ENCODE data around the gene ADCY9. TPM values are rescaled to one million over a fixed set of nuclear protein-coding genes. Genes with fewer than 3 reads are reported as not detected.

Gene ADCY9
- total RNA-seq, 1 experiment from 2014 or later: 9.8 TPM

DNA sequence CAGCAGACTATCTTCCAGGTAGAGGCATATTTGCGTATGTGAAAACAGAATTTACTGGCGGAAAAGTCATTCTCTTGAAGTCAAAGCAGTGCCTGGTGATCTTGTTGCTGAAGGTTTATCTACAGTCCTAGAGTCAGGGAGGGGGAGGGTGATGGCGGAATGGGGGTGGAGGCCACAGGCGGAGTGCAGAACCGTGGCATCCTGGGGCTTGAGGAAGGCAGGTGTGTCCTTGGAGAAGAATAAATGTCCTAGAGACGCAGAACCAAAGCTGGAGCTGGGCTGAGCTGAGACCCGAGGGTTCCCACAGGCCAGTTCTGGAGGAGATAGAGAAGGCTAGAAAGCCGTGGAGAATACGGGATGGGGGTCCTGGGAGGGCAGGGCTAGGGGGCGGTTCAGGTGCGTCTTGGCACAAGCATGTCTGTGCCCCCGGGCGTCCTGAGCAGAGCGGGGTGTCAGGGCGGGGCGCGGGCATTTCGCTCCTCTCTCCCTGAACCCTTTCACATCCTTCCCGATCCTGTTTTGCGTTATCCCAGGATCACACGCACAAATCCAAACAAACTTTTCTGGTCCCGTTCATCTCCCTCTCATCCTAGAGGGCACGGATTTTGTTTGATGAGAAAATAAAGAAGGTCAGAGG lies 158.8 kb downstream of the ADCY9 start (continued):
- TF ChIP-seq, protein P1, sequence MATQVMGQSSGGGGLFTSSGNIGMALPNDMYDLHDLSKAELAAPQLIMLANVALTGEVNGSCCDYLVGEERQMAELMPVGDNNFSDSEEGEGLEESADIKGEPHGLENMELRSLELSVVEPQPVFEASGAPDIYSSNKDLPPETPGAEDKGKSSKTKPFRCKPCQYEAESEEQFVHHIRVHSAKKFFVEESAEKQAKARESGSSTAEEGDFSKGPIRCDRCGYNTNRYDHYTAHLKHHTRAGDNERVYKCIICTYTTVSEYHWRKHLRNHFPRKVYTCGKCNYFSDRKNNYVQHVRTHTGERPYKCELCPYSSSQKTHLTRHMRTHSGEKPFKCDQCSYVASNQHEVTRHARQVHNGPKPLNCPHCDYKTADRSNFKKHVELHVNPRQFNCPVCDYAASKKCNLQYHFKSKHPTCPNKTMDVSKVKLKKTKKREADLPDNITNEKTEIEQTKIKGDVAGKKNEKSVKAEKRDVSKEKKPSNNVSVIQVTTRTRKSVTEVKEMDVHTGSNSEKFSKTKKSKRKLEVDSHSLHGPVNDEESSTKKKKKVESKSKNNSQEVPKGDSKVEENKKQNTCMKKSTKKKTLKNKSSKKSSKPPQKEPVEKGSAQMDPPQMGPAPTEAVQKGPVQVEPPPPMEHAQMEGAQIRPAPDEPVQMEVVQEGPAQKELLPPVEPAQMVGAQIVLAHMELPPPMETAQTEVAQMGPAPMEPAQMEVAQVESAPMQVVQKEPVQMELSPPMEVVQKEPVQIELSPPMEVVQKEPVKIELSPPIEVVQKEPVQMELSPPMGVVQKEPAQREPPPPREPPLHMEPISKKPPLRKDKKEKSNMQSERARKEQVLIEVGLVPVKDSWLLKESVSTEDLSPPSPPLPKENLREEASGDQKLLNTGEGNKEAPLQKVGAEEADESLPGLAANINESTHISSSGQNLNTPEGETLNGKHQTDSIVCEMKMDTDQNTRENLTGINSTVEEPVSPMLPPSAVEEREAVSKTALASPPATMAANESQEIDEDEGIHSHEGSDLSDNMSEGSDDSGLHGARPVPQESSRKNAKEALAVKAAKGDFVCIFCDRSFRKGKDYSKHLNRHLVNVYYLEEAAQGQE (IDR thresholded peaks at IDR 0.05; ENCODE audit: low read depth): no peak

DNA sequence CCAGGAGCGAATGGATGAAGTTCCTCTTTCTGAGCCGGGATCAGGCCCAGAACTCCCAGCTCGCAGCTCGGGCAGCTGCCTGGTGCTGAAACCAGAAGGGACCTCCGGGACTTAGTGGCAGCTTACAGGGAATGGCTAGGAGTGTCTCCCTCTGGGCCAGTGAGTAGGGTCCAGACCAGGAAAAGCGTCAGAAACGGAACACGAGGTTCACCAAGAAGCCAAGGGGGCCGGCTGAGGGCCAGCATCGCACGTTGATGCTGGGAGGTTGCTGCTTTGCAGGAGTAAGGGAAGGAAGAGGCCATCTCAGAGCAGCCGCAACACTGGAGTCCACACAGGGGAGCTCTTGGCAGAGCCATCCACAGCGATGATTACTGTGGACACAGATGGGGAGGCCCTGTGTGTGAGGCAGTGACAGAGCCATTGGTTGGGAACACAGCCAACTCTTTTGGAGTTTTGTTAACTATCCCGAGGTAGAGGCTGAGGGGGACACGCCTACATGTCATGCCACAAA lies 161.8 kb downstream of the ADCY9 start:
- no peak overlapping the region for H3K4me2 ChIP-seq (ENCODE audit: low read length)
- no peak overlapping the region for H2AFZ ChIP-seq (ENCODE audit: low read depth, low read length, poor library complexity, severe bottlenecking)
- intact Hi-C loops (cut with micrococcal nuclease): no loop called here
- H3K4me1 ChIP-seq (ENCODE audit: control insufficient read depth in 1 of 2, insufficient read depth in 2 of 2, low read length in 2 of 2): peaks cover 0 to 4% of the 10 kb centered on the region in 2 experiments; a peak in 1 of 4 replicates
- no peak for TF ChIP-seq CBX3 (IDR thresholded peaks at IDR 0.05; ENCODE audit: low read depth)
- H3K79me2 ChIP-seq (ENCODE audit: insufficient read depth, low read length): no peaks in the 10 kb centered on the region
- no peak overlapping the region for H3K9ac ChIP-seq (ENCODE audit: low read length)
- DNase-seq (ENCODE audit: low read depth, low spot score): no peak
- ChIA-PET POLR2A (interaction anchor here (0.6 kb wide), 1 partner anchor 22 kb away, joined by 3 read pairs; no protein-coding TSS in a partner anchor), RAD21 (ENCODE audit: low non-redundant PET in 1 of 2, low total read pairs in 2 of 2, uncharacterized antibody in 2 of 2, unreplicated experiment in 2 of 2) (no interaction called here), CTCF (no interaction called here)
- no peak overlapping the region for H3K27ac ChIP-seq (ENCODE audit: low read depth, low read length)
- H3K27me3 ChIP-seq (ENCODE audit: insufficient read depth, low read length): 0 out of 2 replicates have a peak, but pooled peaks cover 4% of the 10 kb centered on the region
- no peak overlapping the region for H3K4me3 ChIP-seq (replicated peaks in 1 of 2; ENCODE audit: low read depth in 1 of 2, low read length in 2 of 2)
- H3K36me3 ChIP-seq (ENCODE audit: control insufficient read depth in 1 of 2, insufficient read depth in 2 of 2, low read length in 2 of 2): no peaks in the 10 kb centered on the region
- no TSS peak for BruUV-seq (replicated peaks)
- no peaks in the 10 kb centered on the region for H4K20me1 ChIP-seq (ENCODE audit: insufficient read depth)
- no peaks in the 10 kb centered on the region for H3K9me3 ChIP-seq (ENCODE audit: control insufficient read depth in 1 of 2, insufficient read depth in 1 of 2, low read depth in 1 of 2, low read length in 2 of 2)
- H3K9me2 ChIP-seq (ENCODE audit: insufficient read depth): no peaks in the 10 kb centered on the region
- peak; percentile 45; the same call in 1 of the 2 replicates for ATAC-seq

Measured in HCT116 (cell line).